T-helper 1 cell treated with Interleukin-12 subunit alpha and Interleukin-12 subunit beta and Interleukin-4 antibody, amounts not matched to agents 30 μg/mL and 1 μg/mL, for 36 hours (primary cell): ENCODE measurements around the gene ACBD6.

Source experiments
- H3K27ac Mint-ChIP-seq: one replicate; pipeline ENCODE4 v1.8.0; 2021; ENCODE audit warnings: mild to moderate bottlenecking, mixed read lengths
- H3K27me3 Mint-ChIP-seq: one replicate; pipeline ENCODE4 v1.8.0; 2021; ENCODE audit warnings: low read depth, mixed read lengths
- H3K36me3 Mint-ChIP-seq: one replicate; pipeline ENCODE4 v1.8.0; 2021; ENCODE audit warnings: low read depth, mixed read lengths
- H3K4me1 Mint-ChIP-seq: one replicate; pipeline ENCODE4 v1.8.0; 2021; ENCODE audit warnings: low read depth, mixed read lengths
- H3K4me3 Mint-ChIP-seq: one replicate; pipeline ENCODE4 v1.8.0; 2021; ENCODE audit warnings: mild to moderate bottlenecking, moderate library complexity, mixed read lengths
- H3K9me3 Mint-ChIP-seq: one replicate; pipeline ENCODE4 v1.8.0; 2021; ENCODE audit warnings: mixed read lengths

The ACBD6 gene

GRCh38 chr1:180257486-180257885, 244.9 kb downstream of the ACBD6 start:
- Mint-ChIP-seq H3K9me3 (no peaks in the 10 kb centered on the region), H3K36me3 (no peaks in the 10 kb centered on the region), H3K27ac (no peak overlapping the region), H3K27me3 (peaks cover 3% of the 10 kb centered on the region), H3K4me3 (no peak overlapping the region), H3K4me1 (peaks cover 2% of the 10 kb centered on the region)

GRCh38 chr1:180257028-180257386, 245.4 kb downstream of the ACBD6 start:
- Mint-ChIP-seq H3K36me3 (no peaks in the 10 kb centered on the region), H3K27me3 (peaks cover 3% of the 10 kb centered on the region), H3K27ac (no peak overlapping the region), H3K9me3 (no peaks in the 10 kb centered on the region), H3K4me3 (no peak overlapping the region), H3K4me1 (peaks cover 3% of the 10 kb centered on the region)

- H3K9me3 Mint-ChIP-seq = no peaks in the 10 kb centered on the region
- no peak overlapping the region for H3K27ac Mint-ChIP-seq
- H3K4me1 Mint-ChIP-seq = peaks cover 3% of the 10 kb centered on the region
- no peaks in the 10 kb centered on the region for H3K36me3 Mint-ChIP-seq
- H3K27me3 Mint-ChIP-seq = peaks cover 3% of the 10 kb centered on the region
- no peak overlapping the region for H3K4me3 Mint-ChIP-seq
Observed at GRCh38 chr1:180256341-180257027, 245.9 kb downstream of the ACBD6 start.

- Mint-ChIP-seq H3K4me3 (no peak overlapping the region), H3K27ac (no peak overlapping the region), H3K9me3 (no peaks in the 10 kb centered on the region), H3K36me3 (no peaks in the 10 kb centered on the region), H3K4me1 (peaks cover 3% of the 10 kb centered on the region), H3K27me3 (peaks cover 3% of the 10 kb centered on the region)
Observed at GRCh38 chr1:180255536-180256340, 246.6 kb downstream of the ACBD6 start.

GRCh38 chr1:180254854-180255253, 247.5 kb downstream of the ACBD6 start:
- H3K4me1 Mint-ChIP-seq = peaks cover 3% of the 10 kb centered on the region
- no peak overlapping the region for H3K27ac Mint-ChIP-seq
- no peaks in the 10 kb centered on the region for H3K9me3 Mint-ChIP-seq
- peaks cover 3% of the 10 kb centered on the region for H3K27me3 Mint-ChIP-seq
- no peak overlapping the region for H3K4me3 Mint-ChIP-seq
- H3K36me3 Mint-ChIP-seq = no peaks in the 10 kb centered on the region

- Mint-ChIP-seq H3K27me3 (peaks cover 3% of the 10 kb centered on the region), H3K4me3 (no peak overlapping the region), H3K27ac (no peak overlapping the region), H3K4me1 (peaks cover 3% of the 10 kb centered on the region), H3K36me3 (no peaks in the 10 kb centered on the region), H3K9me3 (no peaks in the 10 kb centered on the region)
Observed at GRCh38 chr1:180254496-180254819, 247.9 kb downstream of the ACBD6 start.

- H3K9me3 Mint-ChIP-seq = no peaks in the 10 kb centered on the region
- peaks cover 3% of the 10 kb centered on the region for H3K4me1 Mint-ChIP-seq
- H3K36me3 Mint-ChIP-seq = no peaks in the 10 kb centered on the region
- H3K4me3 Mint-ChIP-seq = no peak overlapping the region
- no peak overlapping the region for H3K27ac Mint-ChIP-seq
- peaks cover 3% of the 10 kb centered on the region for H3K27me3 Mint-ChIP-seq
Observed at GRCh38 chr1:180253585-180254495, 248.5 kb downstream of the ACBD6 start.

GRCh38 chr1:180252638-180253536, 249.5 kb downstream of the ACBD6 start:
- Mint-ChIP-seq H3K9me3 (no peaks in the 10 kb centered on the region), H3K27ac (no peak overlapping the region), H3K4me1 (peaks cover 3% of the 10 kb centered on the region), H3K36me3 (no peaks in the 10 kb centered on the region), H3K27me3 (peaks cover 1% of the 10 kb centered on the region), H3K4me3 (no peak overlapping the region)

GRCh38 chr1:180251526-180252305, 250.7 kb downstream of the ACBD6 start:
- H3K4me1 Mint-ChIP-seq = peaks cover 3% of the 10 kb centered on the region
- H3K27ac Mint-ChIP-seq = no peak overlapping the region
- no peaks in the 10 kb centered on the region for H3K9me3 Mint-ChIP-seq
- H3K4me3 Mint-ChIP-seq = no peak overlapping the region
- H3K36me3 Mint-ChIP-seq = no peaks in the 10 kb centered on the region
- H3K27me3 Mint-ChIP-seq = no peaks in the 10 kb centered on the region

- Mint-ChIP-seq H3K27ac (no peak overlapping the region), H3K27me3 (no peaks in the 10 kb centered on the region), H3K4me1 (peaks cover 3% of the 10 kb centered on the region), H3K36me3 (no peaks in the 10 kb centered on the region), H3K4me3 (no peak overlapping the region), H3K9me3 (no peaks in the 10 kb centered on the region)
Observed at GRCh38 chr1:180250883-180251509, 251.4 kb downstream of the ACBD6 start.

- H3K27ac Mint-ChIP-seq = no peak overlapping the region
- peaks cover 3% of the 10 kb centered on the region for H3K4me1 Mint-ChIP-seq
- no peaks in the 10 kb centered on the region for H3K9me3 Mint-ChIP-seq
- no peak overlapping the region for H3K4me3 Mint-ChIP-seq
- no peaks in the 10 kb centered on the region for H3K27me3 Mint-ChIP-seq
- no peaks in the 10 kb centered on the region for H3K36me3 Mint-ChIP-seq
Observed at GRCh38 chr1:180250499-180250770, 251.9 kb downstream of the ACBD6 start.

GRCh38 chr1:180249725-180250498, 252.5 kb downstream of the ACBD6 start:
- Mint-ChIP-seq H3K36me3 (no peaks in the 10 kb centered on the region), H3K9me3 (no peaks in the 10 kb centered on the region), H3K27me3 (no peaks in the 10 kb centered on the region), H3K27ac (no peak overlapping the region), H3K4me3 (no peak overlapping the region), H3K4me1 (peaks cover 3% of the 10 kb centered on the region)
